Caco-2 (cell line): Measurements from ENCODE around the gene GUCY1A1. TPM values are rescaled to one million over a fixed set of nuclear protein-coding genes. Genes with fewer than 3 reads are reported as not detected.

ENCODE experiments used
- BruUV-seq: library from RNA; stranded (reverse); fragments of 400-500 nt; replicated peaks from 2 replicates; lab custom pipeline; 2021; lab: Mats Ljungman, UMichigan
- CTCF ChIA-PET: fragments of 300-600 bp; sonication (Branson Sonifier 250); formaldehyde crosslinking; loops from one replicate; lab custom pipeline; 2022; ENCODE audit warnings: antibody characterized with exemption; lab: Charles Lee
- POLR2A ChIA-PET: fragments of 300-600 bp; sonication (Branson Sonifier 250); formaldehyde crosslinking; loops from one replicate; lab custom pipeline; 2022; ENCODE audit warnings: antibody characterized with exemption; lab: Charles Lee
- DNase-seq, 2 experiments: peaks; one replicate each; pipeline versions ENCODE4 v3.0.0 to v3.0.0-alpha.2; 2020 to 2022
- H3K27me3 ChIP-seq: replicated peaks from 2 replicates; pipeline ENCODE4 v1.6.0; 2011; ENCODE audit warnings: low read length; ENCODE audit not compliant: control insufficient read depth, insufficient read depth
- H3K36me3 ChIP-seq: 2 replicates; pipeline ENCODE4 v1.5.1; 2011; ENCODE audit warnings: low read length; ENCODE audit not compliant: control insufficient read depth, insufficient read depth
- H3K4me1 ChIP-seq: fragments of 250-450 bp; sonication (Bioruptor Pico); 2 replicates; pipeline ENCODE4 v1.5.1; 2020; ENCODE audit warnings: mild to moderate bottlenecking
- H3K4me3 ChIP-seq: 2 replicates; pipeline ENCODE4 v1.5.1; 2011; ENCODE audit warnings: low read depth, mild to moderate bottlenecking, control low read depth, low read length
- H3K9me3 ChIP-seq: fragments of 250-450 bp; sonication (Bioruptor Pico); 2 replicates; pipeline ENCODE4 v1.5.1; 2020; ENCODE audit warnings: mild to moderate bottlenecking, moderate library complexity
- H3K27ac Mint-ChIP-seq: one replicate; pipeline ENCODE4 v1.8.0; 2022; ENCODE audit warnings: mixed read lengths; ENCODE audit not compliant: unreplicated experiment
- H3K27me3 Mint-ChIP-seq: one replicate; pipeline ENCODE4 v1.8.0; 2022; ENCODE audit warnings: mixed read lengths; ENCODE audit not compliant: insufficient read depth, unreplicated experiment
- H3K36me3 Mint-ChIP-seq: one replicate; pipeline ENCODE4 v1.8.0; 2022; ENCODE audit warnings: mild to moderate bottlenecking, mixed read lengths; ENCODE audit not compliant: insufficient read depth, unreplicated experiment
- H3K4me1 Mint-ChIP-seq: one replicate; pipeline ENCODE4 v1.8.0; 2022; ENCODE audit warnings: low read depth, mixed read lengths; ENCODE audit not compliant: unreplicated experiment
- H3K4me3 Mint-ChIP-seq: one replicate; pipeline ENCODE4 v1.8.0; 2022; ENCODE audit warnings: mild to moderate bottlenecking, moderate library complexity, mixed read lengths; ENCODE audit not compliant: unreplicated experiment
- H3K9me3 Mint-ChIP-seq: one replicate; pipeline ENCODE4 v1.8.0; 2022; ENCODE audit warnings: mixed read lengths; ENCODE audit not compliant: unreplicated experiment
- CTCF ChIP-seq, 2 experiments: fragments of 200-600 bp in 1 of 2; IDR thresholded peaks; 1 replicate in 1 of 2; 2 replicates in 1 of 2; pipeline versions ENCODE4 v1.5.1 to v1.8.0; 2011 to 2022; ENCODE audit warnings: antibody characterized with exemption in 1 of 2, control low read depth in 1 of 2, inconsistent platforms in 1 of 2, low read depth in 1 of 2, low read length in 1 of 2, mild to moderate bottlenecking in 1 of 2, moderate library complexity in 1 of 2; ENCODE audit not compliant: insufficient read depth in 1 of 2, severe bottlenecking in 1 of 2, unreplicated experiment in 1 of 2
- intact Hi-C: fragments of 100-400 bp; cut with micrococcal nuclease; formaldehyde crosslinking; loops from one replicate; pipeline ENCODE4 v1.10.0; 2022; ENCODE audit not compliant: unreplicated experiment
- total RNA-seq: library from RNA; stranded (reverse); gene quantifications from 2 replicates; pipeline ENCODE4 v1.2.3, GENCODE V29; 2022

GUCY1A1 gene
- total RNA-seq, 1 experiment from 2014 or later, result not detected

- intact Hi-C loops, result no loop called here
- no peaks in the 10 kb centered on the region for H3K4me1 ChIP-seq
- BruUV-seq, result no TSS peak
- ChIA-PET POLR2A (no interaction called here), CTCF (no interaction called here)
- no peak for DNase-seq
- H3K36me3 ChIP-seq, result no peaks in the 10 kb centered on the region
- H3K9me3 ChIP-seq, result no peaks in the 10 kb centered on the region
- Mint-ChIP-seq H3K36me3 (no peaks in the 10 kb centered on the region), H3K27me3 (no peaks in the 10 kb centered on the region), H3K4me3 (no peak overlapping the region), H3K4me1 (no peaks in the 10 kb centered on the region), H3K9me3 (no peaks in the 10 kb centered on the region), H3K27ac (no peak overlapping the region)
- TF ChIP-seq CTCF (IDR thresholded peaks at IDR 0.05; ENCODE audit: insufficient read depth in 1 of 2, low read depth in 1 of 2, low read length in 1 of 2, severe bottlenecking in 1 of 2, unreplicated experiment in 1 of 2), result no peak
- H3K4me3 ChIP-seq, result no peak overlapping the region
- H3K27me3 ChIP-seq, result no peaks in the 10 kb centered on the region
These were observed 56.3 kb downstream of the GUCY1A1 start for GRCh38 chr4:155722816-155723499.

- CTCF ChIA-PET, result no interaction called here
- no peaks in the 10 kb centered on the region for H3K36me3 Mint-ChIP-seq
- POLR2A ChIA-PET, result no interaction called here
These were observed 58.1 kb downstream of the GUCY1A1 start for GRCh38 chr4:155724731-155725130.

GRCh38 chr4:155734065-155734464, 67.4 kb downstream of the GUCY1A1 start:
- no peak for DNase-seq
- CTCF ChIA-PET, result no interaction called here

More at GRCh38 chr4:155724731-155725130, 58.1 kb downstream of the GUCY1A1 start:
- Histone ChIP-seq H3K27me3 (no peaks in the 10 kb centered on the region), H3K4me1 (no peaks in the 10 kb centered on the region), H3K9me3 (no peaks in the 10 kb centered on the region), H3K36me3 (no peaks in the 10 kb centered on the region), H3K4me3 (no peak overlapping the region)
- Mint-ChIP-seq H3K27ac (no peak overlapping the region), H3K4me3 (no peak overlapping the region), H3K4me1 (no peaks in the 10 kb centered on the region), H3K9me3 (no peaks in the 10 kb centered on the region), H3K27me3 (no peaks in the 10 kb centered on the region)
- intact Hi-C loops, result no loop called here
- no peak for TF ChIP-seq CTCF (IDR thresholded peaks at IDR 0.05; ENCODE audit: insufficient read depth in 1 of 2, low read depth in 1 of 2, low read length in 1 of 2, severe bottlenecking in 1 of 2, unreplicated experiment in 1 of 2)
- DNase-seq, result no peak
- no TSS peak for BruUV-seq

More at GRCh38 chr4:155734065-155734464, 67.4 kb downstream of the GUCY1A1 start:
- Mint-ChIP-seq H3K9me3 (no peaks in the 10 kb centered on the region), H3K27me3 (no peaks in the 10 kb centered on the region), H3K4me3 (no peak overlapping the region), H3K4me1 (peaks cover 7% of the 10 kb centered on the region), H3K36me3 (no peaks in the 10 kb centered on the region), H3K27ac (no peak overlapping the region)
- POLR2A ChIA-PET, result no interaction called here
- no peaks in the 10 kb centered on the region for H3K27me3 ChIP-seq
- H3K36me3 ChIP-seq, result no peaks in the 10 kb centered on the region
- no peaks in the 10 kb centered on the region for H3K9me3 ChIP-seq
- H3K4me3 ChIP-seq, result no peak overlapping the region
- H3K4me1 ChIP-seq, result no peaks in the 10 kb centered on the region; the same call in 1 of the 2 replicates
- no peak for TF ChIP-seq CTCF (IDR thresholded peaks at IDR 0.05; ENCODE audit: insufficient read depth in 1 of 2, low read depth in 1 of 2, low read length in 1 of 2, severe bottlenecking in 1 of 2, unreplicated experiment in 1 of 2)
- no TSS peak for BruUV-seq
- intact Hi-C loops, result no loop called here
